Breast epithelium (tissue), 3 donors: Measurements from ENCODE around the gene TXNRD1.

Experiments used
- CTCF ChIP-seq, 3 donors: fragments of 450-650 bp; IDR thresholded peaks; one replicate each; pipeline ENCODE4 v1.5.1; 2016 to 2017; ENCODE audit warnings: antibody characterized with exemption in 3 of 3, mild to moderate bottlenecking in 3 of 3, moderate library complexity in 3 of 3
- POLR2A ChIP-seq: fragments of 450-650 bp; IDR thresholded peaks from one replicate; pipeline ENCODE4 v1.6.1; 2016; ENCODE audit warnings: antibody characterized with exemption, mild to moderate bottlenecking, moderate library complexity
- POLR2AphosphoS5 ChIP-seq, 3 donors: sonication (generic); formaldehyde crosslinking; IDR thresholded peaks; one replicate each; pipeline ENCODE4 v1.6.1; 2017; ENCODE audit warnings: antibody characterized with exemption in 3 of 3

- no peak for TF ChIP-seq CTCF (IDR thresholded peaks at IDR 0.05)
- TF ChIP-seq POLR2A: no peak
- no peak for TF ChIP-seq POLR2AphosphoS5 (IDR thresholded peaks at IDR 0.05)
These were observed 88.9 kb downstream of the TXNRD1 start for GRCh38 chr12:104304261-104305009.
